Ascending aorta (tissue), 2 donors: Measurements from ENCODE around the gene ACBD6. TPM values are rescaled to one million over a fixed set of nuclear protein-coding genes. Genes with fewer than 3 reads are reported as not detected.

Experiments used
- DNase-seq, 2 donors: peaks; one replicate each; pipeline ENCODE4 v3.0.0-alpha.2; 2019; ENCODE audit warnings: low spot score in 2 of 2
- H3K27ac ChIP-seq, 2 donors: fragments of 200-600 bp; sonication (generic); one replicate each; pipeline ENCODE4 v1.5.1; 2016 to 2017; ENCODE audit warnings: mild to moderate bottlenecking in 1 of 2
- H3K27me3 ChIP-seq: fragments of 200-600 bp; sonication (generic); one replicate; pipeline ENCODE4 v1.5.1; 2017
- H3K36me3 ChIP-seq, 2 donors: fragments of 200-600 bp; sonication (generic); one replicate each; pipeline ENCODE4 v1.5.1; 2016
- H3K4me1 ChIP-seq, 2 donors: fragments of 200-600 bp; sonication (generic); one replicate each; pipeline ENCODE4 v1.5.1; 2016 to 2017; ENCODE audit warnings: mild to moderate bottlenecking in 1 of 2
- H3K4me3 ChIP-seq, 2 donors: fragments of 200-600 bp; sonication (generic); one replicate each; pipeline ENCODE4 v1.5.1; 2016 to 2017; ENCODE audit warnings: mild to moderate bottlenecking in 1 of 2
- H3K9me3 ChIP-seq, 2 donors: fragments of 200-600 bp; sonication (generic); one replicate each; pipeline ENCODE4 v1.5.1; 2016
- intact Hi-C: fragments of 100-400 bp; cut with DNase I; formaldehyde crosslinking; loops from one replicate; pipeline ENCODE4 v1.15.1; 2023
- total RNA-seq: library from RNA; depleted of rRNA; stranded (reverse); fragments of >200 nt; gene quantifications from one replicate; pipeline ENCODE4 v1.1.0, GENCODE V29; 2016
- TF ChIP-seq, protein P1 (sequence below), 3 experiments: fragments of 200-600 bp in 2 of 3; fragments of 450-650 bp in 1 of 3; sonication (generic) in 2 of 3; IDR thresholded peaks; one replicate each; pipeline ENCODE4 v1.5.1; 2016 to 2019; ENCODE audit warnings: antibody characterized with exemption in 3 of 3, mild to moderate bottlenecking in 1 of 3, moderate library complexity in 1 of 3

Gene ACBD6
- total RNA-seq, 1 donor from 2014 or later = 67.7 TPM

DNA sequence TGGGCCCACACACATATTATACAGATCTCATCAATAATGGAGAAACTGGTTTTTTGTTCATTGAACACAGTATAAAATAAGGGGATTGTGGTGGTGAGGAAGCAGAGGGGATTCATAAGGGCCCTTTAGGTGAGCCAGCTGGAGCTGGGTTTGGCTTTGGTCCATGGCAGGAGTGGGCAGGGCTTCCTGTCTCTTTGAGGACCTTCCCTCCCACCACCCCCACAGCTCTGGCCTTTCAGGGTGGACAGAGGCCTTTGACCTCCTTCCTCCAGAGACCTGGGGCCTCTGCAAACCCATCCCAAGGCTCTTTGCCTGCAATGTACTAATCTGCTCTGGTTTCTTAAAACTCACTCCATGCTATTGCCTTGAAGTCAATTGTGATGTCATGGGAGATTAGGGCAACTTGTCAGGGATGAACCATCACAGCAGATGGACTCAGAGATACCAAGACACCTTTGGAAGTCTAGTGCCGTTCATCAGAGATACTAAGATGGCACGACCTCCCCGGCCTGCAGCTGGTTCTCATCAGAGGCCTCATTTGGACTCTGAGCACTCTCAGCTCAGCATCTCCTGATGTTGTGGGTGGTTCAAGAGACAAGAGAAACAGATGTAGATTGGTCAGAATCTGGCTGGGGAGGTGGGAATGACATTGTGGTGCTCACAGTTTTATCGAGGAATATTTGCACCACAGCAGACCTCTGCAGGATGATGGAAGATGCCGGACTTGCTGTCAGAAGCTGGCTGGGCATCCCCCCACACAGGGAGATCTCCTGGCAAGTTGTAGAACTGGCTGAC lies 234.4 kb downstream of the ACBD6 start:
- no peak overlapping the region for H3K27ac ChIP-seq
- no peaks in the 10 kb centered on the region for H3K4me1 ChIP-seq
- intact Hi-C loops = no loop called here
- no peak for DNase-seq
- H3K4me3 ChIP-seq = no peak overlapping the region
- no peaks in the 10 kb centered on the region for H3K36me3 ChIP-seq
- no peaks in the 10 kb centered on the region for H3K27me3 ChIP-seq
- TF ChIP-seq, protein P1, sequence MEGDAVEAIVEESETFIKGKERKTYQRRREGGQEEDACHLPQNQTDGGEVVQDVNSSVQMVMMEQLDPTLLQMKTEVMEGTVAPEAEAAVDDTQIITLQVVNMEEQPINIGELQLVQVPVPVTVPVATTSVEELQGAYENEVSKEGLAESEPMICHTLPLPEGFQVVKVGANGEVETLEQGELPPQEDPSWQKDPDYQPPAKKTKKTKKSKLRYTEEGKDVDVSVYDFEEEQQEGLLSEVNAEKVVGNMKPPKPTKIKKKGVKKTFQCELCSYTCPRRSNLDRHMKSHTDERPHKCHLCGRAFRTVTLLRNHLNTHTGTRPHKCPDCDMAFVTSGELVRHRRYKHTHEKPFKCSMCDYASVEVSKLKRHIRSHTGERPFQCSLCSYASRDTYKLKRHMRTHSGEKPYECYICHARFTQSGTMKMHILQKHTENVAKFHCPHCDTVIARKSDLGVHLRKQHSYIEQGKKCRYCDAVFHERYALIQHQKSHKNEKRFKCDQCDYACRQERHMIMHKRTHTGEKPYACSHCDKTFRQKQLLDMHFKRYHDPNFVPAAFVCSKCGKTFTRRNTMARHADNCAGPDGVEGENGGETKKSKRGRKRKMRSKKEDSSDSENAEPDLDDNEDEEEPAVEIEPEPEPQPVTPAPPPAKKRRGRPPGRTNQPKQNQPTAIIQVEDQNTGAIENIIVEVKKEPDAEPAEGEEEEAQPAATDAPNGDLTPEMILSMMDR (IDR thresholded peaks at IDR 0.05) = no peak
- no peaks in the 10 kb centered on the region for H3K9me3 ChIP-seq

DNA sequence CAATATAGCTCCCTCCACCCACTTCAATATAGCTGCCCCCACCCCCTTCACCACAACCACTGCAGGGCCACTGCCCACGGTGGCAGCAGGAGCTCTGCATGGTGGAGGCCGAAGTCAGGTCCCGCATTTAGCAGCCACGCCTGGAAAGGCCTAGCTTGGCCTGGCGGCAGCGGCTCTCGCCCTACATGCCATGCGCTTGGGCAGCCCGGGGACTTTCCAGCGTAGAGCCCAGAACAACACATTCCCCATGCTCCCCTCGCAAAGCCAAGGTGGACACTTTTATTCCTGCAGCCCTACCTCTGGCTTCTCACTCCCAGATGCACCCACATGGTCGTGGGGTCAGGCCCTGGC lies 235.2 kb downstream of the ACBD6 start:
- Histone ChIP-seq H3K27ac (no peak overlapping the region), H3K27me3 (no peaks in the 10 kb centered on the region), H3K4me1 (no peaks in the 10 kb centered on the region), H3K9me3 (no peaks in the 10 kb centered on the region), H3K36me3 (no peaks in the 10 kb centered on the region), H3K4me3 (no peak overlapping the region)
- DNase-seq = peak in 1 of 2 donors; percentile 43
- intact Hi-C loops = no loop called here
- TF ChIP-seq, protein P1 (IDR thresholded peaks at IDR 0.05) = no peak

DNA sequence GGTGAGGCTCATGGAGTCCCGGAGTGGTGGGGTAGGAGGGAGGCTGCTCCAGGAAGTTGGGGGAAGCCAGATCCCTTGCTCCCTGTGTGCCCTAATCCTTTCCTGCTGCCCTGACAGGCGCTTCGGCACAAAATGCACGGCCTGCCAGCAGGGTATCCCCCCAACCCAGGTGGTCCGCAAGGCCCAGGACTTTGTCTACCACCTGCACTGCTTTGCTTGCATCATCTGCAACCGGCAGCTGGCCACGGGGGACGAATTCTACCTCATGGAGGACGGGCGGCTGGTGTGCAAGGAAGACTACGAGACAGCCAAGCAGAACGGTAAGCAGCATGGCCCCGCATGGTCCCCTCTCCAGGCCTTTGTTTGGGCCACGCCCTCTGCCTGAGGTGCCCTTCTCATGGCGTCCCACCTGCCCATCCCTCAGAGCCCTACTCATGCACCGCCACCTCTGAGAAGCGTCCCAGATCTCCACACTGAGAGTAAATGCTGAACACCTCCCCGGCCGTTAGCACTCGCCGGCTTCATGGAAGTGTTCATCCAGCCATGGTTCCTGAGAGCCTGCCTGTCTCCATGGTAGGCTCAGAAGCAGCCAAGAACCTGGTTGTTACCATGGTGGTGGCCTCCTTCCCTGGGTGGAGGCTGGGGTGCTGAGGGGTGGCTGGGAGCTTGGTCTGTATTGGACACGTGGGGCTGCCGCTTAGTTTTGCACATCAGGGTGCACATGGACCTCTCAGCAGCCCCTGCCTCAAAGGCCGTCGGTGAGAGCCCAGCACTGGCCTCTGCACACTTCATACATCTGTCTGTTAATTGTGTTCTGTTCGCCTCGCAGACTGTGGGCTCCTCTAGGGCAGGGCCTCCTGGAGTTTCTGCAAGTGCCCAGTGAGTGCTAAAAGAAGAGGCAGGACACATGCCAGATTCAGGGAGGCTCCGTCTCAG lies 235.8 kb downstream of the ACBD6 start:
- peak in 1 of 2 donors; percentile 59 for DNase-seq
- Histone ChIP-seq H3K27ac (no peak overlapping the region), H3K36me3 (no peaks in the 10 kb centered on the region), H3K4me3 (no peak overlapping the region), H3K4me1 (no peaks in the 10 kb centered on the region), H3K9me3 (no peaks in the 10 kb centered on the region), H3K27me3 (no peaks in the 10 kb centered on the region)
- TF ChIP-seq, protein P1 (IDR thresholded peaks at IDR 0.05) = no peak
- intact Hi-C loops = no loop called here

DNA sequence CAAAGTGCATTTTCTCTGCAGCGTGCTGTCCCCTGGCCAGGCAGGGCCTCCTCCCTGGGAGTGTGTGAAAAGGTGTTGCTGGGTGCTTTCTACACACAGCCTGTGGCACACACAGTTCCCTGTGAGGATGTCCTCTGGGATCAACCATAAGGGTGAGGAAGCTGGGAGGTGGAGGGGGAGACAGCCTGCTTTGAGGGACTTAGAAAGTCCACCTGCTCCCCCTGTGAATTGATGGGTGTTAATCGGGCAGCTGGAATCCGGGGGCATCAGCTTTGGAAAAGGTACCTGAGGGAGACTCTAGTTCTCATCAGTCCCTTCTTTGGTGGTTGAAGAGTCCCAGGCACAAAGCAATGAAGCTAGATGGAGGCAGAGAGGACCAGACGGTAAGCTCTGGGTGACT lies 236.5 kb downstream of the ACBD6 start:
- TF ChIP-seq, protein P1 (IDR thresholded peaks at IDR 0.05) = no peak
- intact Hi-C loops = no loop called here
- H3K27me3 ChIP-seq = no peaks in the 10 kb centered on the region
- peak in 1 of 2 donors; percentile 42 for DNase-seq
- H3K27ac ChIP-seq = no peak overlapping the region
- H3K4me3 ChIP-seq = no peak overlapping the region
- H3K9me3 ChIP-seq = no peaks in the 10 kb centered on the region
- H3K36me3 ChIP-seq = no peaks in the 10 kb centered on the region
- H3K4me1 ChIP-seq = no peaks in the 10 kb centered on the region

DNA sequence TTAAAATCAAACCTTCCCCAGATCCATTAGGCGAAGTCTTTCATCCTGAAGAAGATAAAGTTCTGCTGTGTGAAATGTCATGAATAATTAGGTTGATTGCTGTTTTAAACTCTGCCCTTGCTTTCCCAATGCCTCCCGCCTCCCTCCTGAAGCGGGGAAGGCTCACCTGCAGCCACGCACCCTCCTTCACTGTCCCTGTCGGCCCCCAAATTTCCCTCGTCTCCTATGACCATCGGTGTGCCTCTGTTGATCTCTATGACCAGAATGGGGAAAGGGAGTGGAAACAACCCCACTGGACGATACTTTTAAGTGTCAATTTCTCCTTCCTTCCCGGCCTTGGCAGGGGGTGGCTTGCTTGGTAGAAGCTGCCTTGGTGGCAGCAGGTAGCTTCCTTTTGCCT lies 237.2 kb downstream of the ACBD6 start:
- TF ChIP-seq, protein P1 (IDR thresholded peaks at IDR 0.05) = no peak
- intact Hi-C loops = no loop called here
- H3K27ac ChIP-seq = no peak overlapping the region
- no peak overlapping the region for H3K4me3 ChIP-seq
- H3K9me3 ChIP-seq = no peaks in the 10 kb centered on the region
- H3K27me3 ChIP-seq = no peaks in the 10 kb centered on the region
- DNase-seq = no peak
- no peaks in the 10 kb centered on the region for H3K4me1 ChIP-seq
- H3K36me3 ChIP-seq = no peaks in the 10 kb centered on the region
